ENCODE measurements around the gene RGS8.
"Not testable (repeated sequence)": the region's sequence is repeated elsewhere in the genome, so short reads cannot be mapped to it uniquely, and the experiment has no call there.

Gene RGS8

DNA sequence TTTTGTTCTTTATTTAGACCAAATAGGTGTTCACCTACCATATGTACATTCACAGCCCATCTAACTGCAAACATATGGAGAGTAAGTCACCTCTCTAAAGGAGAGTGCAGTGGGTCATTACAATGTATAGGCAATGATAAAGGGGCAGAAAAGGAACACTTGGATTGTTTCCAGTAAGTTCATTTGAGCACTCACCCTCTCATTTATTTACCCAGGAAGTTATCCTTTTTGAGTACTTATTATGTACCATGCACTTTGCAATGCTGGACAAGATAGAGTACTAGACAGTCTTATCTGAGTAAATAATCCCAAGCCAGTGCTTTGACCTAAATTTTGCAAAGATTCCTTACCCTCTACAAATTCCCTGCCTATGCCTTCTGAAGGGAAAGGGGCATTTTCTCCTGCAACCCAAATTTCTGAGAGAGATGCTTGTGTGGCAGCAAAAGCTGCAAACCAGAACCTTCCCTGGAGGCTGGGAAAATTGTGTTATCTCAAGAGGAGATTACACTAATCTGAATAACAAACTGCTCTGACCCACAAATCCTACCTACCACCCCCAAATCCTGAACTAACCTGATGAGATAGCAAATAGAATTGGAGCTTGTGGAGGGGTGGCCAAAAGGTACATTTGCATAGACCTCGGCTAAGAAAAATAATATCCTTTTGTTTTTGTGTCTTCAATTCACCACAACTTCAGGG is 18.6 kb upstream of the RGS8 start:
- no peak for DNase-seq (ENCODE audit: low read depth)

DNA sequence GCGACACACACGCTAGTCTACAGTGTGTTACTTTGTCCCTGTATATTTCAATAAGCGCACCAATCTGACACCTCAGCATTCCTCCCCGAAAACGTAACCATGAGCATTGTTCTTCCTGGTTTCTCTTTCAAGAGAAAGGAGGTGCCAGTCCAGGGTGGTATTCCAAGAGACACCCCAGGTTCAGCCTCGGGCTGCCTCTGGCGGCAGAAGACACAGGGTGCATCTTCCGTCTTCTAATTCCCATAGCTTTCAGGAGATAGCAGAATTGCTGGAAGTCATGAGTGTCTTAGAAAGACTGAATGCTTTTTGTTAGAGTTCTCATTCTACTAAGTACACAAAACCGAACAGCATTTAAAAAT is 15.9 kb upstream of the RGS8 start:
- DNase-seq (ENCODE audit: low read depth), result no peak

DNA sequence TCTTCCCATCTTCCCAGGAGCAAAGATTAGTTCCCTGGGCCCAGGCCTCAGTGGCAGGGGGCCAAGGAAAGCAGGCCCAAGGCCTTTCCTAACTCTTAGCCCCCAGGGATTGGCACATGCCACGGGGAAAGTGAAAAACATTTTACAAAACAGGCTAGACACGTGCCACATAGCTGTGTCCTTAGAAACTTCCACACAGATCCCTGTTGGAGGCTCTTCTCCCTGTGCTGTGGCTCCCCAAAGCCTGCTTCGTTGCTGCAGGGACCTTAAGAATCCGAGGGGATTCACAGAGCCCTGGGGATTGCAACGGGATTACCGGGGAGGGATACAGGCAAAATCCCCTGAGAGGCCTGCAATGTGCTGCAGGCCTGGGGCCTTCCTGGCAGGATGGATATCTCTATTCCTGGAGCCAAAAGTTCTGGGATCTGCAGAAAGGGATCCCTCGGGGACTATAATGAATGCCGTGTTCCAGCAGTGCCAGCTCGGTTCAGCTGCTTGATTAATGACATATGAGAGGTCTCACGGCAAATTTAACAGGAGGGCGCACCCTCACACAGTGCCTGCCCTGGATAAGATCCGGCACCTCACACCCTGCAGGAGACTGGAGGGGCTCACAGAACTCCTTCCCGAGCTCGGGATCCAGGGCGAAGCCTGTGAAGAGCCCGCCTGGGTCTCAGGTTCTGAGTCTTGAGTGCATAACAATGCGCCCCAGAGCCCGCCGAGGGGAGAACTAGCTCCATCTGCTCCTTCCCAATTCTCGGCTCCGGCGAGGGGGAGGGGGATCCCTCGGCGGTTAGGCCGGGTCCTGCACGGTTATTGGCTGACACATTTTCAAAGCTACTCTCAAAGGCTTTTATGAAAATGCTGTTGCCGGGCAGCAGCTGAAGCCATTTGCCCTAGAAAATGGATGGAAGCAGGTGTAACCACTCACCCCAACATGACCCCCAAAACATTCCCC is 15.3 kb upstream of the RGS8 start:
- DNase-seq (ENCODE audit: low read depth), result no peak

DNA sequence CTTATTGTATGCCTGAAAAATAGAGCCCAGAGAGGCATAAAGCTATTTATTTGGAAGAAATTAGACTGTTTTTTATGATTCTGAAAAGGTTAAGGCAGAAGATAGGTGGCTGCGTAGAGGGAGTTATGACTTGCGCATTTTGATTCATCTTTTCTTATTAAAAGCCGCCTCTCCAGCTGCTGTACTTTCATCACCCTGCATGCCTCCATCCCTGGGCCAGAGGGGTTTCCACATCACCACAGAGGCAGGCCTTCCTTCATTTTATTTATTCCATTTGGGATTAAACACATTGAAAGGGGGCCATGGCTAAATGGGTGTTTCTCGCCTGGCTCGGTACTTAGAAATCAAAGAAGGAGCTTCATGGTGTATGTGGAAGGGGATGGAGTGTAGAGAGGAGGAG is 14.6 kb upstream of the RGS8 start:
- no peak for DNase-seq (ENCODE audit: low read depth)

DNA sequence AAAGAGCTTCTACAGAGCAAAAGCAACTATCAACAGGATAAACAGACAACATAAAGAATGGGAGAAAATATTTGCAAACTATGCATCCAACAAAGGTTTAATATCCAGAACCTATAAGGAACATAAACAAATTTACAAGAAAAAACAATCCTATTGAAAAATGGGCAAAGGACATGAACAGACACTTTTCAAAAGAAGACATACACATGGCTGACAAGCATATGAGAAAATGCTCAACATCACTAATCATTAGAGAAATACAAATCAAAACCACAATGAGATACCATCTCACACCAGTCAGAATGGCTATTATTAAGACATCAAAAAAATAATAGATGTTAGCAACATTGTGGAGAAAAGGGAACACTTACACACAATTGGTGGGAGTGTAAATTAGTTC is 8.8 kb upstream of the RGS8 start:
- DNase-seq (ENCODE audit: low read depth), result not testable (repeated sequence)

DNA sequence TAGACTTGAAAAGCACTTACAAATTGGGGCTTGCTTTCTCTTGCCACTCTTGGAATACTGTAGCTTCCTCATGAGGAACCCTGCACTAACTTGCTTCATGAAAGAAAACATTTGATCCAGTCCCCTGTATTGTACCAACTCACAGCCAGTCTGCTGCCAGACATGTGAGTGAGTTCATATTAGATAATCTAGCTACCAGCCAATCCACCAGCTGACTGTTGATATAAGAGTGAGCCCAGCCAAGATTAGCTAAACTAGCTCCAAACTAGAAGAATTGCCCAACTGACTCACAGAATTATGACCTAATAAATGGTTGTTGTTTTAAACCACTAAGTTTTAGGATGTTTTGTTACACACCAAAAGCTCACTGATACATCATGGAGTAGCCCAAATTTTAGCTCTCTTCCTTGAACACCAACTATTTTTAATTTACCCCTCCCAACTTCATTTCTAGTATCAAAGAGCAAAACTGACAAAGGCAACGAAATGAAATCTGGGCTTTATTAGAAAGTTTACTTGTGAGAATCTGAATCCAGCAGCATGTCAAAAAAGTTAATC is 6.6 kb upstream of the RGS8 start:
- no peak for DNase-seq (ENCODE audit: low read depth)

DNA sequence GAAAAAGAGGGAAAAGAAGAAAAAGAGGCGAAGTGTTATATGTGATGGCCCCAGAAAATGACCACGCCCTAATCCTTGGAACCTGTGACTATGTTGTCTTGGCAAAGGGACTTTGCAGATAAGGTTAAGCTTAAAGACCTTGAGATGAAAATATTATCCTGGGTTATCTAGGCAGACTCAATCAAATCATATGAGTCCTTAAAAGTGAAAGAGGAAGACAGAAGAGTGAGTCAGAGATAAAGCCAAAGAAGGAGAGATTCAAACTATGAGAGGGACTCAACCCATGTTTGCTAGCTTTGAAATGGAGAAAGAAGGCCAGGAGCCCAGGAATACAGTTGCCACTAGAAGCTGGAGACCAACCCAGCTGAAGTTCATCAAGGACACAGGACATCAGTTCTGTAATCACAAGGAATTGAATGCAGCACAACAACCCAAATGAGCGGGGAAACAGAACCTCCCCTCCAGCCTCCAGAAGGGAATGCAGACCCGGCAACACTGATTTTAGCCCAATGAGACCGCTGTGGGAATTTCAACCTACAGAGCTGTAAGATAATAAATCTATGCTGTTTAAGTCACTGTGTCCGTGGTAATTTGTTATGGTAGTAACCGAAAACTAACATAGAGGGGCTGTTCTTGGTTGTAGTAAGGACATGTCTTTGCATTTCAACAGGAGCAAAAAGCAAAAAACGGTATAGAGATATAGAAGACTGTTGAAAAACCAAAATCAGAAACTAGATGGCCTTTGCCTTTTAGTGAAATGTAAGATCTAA is 4.2 kb upstream of the RGS8 start:
- no peak for DNase-seq (ENCODE audit: low read depth)

DNA sequence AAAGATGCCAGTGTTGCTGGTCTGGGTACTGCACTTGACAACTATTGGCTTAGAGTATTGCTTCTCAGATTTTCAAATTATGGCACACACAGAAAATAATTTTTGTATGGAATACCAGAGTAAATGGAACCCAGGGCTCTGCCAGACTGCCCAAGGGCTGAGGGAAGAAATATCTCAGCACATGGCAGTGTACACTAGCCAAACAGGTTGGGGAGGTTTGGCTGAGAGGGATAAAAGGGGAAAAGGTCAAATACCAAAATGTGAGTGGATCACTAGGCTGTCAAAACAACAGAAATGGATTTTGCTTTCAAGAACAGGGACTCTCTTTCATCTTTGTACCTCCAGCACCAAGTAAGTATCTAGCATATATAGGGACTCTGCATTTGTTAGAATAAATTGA is 3.0 kb upstream of the RGS8 start:
- no peak for DNase-seq (ENCODE audit: low read depth)

DNA sequence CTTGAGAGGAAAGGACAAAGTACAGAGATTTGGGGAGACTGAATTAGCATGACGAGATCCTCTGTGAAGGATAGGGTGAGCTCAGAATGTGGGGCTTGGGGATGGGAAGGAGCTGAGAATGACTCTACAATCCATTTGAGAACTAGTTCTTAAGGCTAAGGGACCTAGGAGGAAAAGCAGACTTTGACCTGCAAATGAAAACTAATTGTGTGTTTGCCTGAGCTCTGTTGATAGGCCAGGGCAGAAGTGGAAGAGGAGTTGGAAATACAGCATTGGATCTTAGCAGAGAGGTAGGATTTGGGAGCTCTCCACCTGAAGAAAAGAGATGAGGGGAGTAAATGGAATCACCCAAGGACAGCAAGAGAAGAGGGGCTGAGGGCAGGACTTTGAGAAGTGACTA is 2.1 kb upstream of the RGS8 start:
- DNase-seq (ENCODE audit: low read depth), result no peak

DNA sequence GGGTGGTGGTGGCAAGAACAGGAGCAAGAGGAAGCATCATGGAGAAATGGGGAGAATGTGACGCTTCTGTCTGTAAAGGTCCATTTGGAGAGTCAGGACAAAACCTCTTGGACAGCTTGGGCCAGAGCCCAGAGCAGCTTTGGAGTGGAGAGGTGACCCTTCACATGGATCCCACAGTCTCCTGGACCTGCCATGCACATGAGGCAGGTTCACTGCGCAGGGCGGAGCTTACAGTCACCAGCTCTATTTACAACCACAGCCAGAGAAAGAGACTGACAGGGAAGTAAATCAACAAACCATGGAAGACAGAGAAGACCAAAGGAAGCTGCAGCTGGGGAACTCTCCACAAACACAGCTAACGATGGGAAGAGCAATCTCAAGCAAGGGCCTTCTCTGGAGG is 828 bp upstream of the RGS8 start:
- no peak for DNase-seq (ENCODE audit: low read depth)

DNA sequence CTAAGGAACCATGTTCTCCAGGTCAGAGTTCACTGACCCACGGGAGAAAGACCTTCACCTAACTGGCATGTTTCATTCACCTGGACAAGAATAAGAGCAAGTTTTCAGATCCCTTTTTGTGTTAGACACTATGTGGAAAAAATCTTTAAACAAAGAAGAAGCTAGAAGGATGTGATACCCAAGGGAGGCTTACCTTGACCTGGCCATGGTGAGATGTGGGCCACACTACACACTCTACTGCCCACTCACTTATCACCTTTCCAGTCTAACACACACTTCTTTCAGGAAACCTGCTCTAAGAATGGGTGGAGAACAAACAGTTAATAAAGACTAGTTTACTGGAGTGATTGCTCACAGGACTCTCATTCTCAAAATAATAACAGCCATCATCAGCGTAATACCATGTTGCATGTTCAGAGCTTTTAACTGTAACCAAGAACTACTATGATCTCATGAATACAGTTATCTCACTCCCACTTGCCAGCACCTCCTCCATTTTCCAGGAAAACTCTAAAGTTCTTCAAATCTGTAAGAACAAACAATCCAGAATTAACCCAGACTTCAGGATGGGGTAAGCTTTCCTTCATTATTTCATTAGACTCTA is 1.4 kb downstream of the RGS8 start:
- no peak for DNase-seq (ENCODE audit: low read depth)

DNA sequence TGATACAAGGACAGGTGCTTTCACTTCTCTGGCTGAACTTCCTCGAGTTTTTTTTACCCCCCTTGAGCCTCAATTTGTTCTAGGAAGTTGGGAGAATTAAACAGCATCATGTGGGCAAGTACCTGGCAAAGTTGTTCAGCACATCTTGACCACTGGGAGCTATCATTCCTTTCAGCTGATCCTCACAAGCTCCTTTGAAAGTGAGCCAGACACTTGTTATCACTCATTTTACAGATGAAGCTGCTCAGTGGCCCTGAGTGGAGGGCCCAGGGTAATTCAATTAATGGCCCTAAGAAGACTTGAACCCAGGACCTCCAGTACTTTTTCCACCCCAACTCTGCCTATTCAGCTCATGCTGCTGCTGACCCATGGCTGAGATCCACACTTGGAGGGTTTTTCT is 2.0 kb downstream of the RGS8 start:
- no peak for DNase-seq (ENCODE audit: low read depth)

DNA sequence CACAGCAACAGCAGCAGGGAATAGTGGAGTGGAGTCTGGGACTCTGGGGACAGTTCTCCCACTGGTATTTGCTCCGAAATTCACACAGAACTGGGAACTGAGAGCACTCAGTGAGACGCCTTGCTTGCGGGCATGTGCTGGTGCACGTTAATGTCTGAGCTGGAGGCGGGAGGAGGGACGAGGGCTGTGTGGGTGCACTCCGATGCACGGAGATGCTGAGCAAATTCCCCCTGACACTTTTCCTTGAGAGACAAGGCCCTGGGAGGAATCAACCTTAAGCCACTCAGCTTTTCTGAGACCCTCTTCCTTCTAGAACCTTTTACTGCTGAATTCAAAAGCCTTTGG is 2.8 kb downstream of the RGS8 start:
- DNase-seq (ENCODE audit: low read depth), result no peak

DNA sequence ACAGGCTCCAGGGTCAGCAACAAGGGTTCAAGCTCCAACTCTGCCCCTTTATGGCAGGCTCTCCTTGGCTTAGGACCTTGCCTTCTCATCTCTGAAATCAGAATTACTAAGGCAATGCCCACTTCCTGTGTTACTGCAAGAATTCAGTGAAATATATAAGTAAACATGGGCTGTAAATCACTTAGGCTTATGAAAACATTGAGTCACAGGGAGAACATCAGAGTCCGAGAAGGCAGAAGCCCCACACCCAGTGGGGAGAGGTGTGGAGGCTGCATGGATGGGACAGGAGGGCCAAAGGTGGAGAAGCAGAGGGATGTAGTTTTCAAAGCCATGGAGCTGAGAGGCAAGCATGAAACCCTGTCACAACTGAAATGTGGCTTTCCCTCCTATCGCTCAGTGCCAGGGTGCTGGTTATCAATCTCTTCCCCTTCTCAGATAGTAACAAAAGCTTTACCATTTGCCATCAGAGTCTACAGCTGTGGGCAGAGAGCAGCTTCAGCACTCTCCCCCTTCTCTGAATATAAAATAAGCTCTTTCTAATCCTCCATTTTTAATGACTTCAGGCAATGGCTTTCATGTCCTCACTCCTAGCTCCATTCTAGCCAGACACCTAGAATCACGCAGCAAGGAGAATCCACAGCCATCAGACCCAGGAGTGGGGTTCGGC is 3.4 kb downstream of the RGS8 start:
- DNase-seq (ENCODE audit: low read depth), result no peak

DNA sequence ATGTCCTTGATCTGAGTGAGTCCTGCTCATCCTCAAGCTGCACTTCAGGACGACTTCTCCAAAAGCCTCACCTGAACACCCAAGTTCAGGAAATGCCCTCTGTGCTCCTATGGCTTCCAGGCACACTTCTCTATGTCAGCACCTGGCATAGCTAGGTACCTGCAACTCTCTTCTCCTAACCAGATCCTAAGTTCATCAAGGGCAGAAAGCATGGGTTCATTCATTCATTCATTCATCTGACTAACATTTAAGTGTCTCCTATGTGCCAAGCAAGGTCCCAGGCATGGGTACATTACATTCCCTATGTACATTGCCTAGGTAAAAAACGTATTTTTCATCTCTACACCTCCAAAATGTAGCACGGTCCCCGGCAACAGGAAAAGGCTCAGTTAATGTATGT is 4.0 kb downstream of the RGS8 start:
- DNase-seq (ENCODE audit: low read depth), result no peak

DNA sequence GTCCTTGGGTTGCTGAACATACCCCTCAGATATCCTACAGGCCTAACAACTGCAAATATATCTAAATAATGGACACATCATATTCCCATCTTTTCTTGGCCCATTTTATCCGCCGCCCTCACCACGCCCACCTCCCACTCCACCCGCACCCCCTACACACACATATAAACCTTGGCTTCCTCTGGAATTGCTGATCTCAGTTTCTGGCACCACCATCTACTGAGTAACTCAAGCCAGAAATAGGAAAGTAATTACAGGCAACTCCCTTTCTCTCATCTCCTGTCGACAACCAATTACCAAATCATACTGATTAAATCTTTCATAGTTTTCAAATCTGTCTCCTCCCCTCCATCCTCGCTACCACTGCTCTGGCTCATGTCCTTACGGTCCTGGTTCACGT is 4.7 kb downstream of the RGS8 start:
- no peak for DNase-seq (ENCODE audit: low read depth)

DNA sequence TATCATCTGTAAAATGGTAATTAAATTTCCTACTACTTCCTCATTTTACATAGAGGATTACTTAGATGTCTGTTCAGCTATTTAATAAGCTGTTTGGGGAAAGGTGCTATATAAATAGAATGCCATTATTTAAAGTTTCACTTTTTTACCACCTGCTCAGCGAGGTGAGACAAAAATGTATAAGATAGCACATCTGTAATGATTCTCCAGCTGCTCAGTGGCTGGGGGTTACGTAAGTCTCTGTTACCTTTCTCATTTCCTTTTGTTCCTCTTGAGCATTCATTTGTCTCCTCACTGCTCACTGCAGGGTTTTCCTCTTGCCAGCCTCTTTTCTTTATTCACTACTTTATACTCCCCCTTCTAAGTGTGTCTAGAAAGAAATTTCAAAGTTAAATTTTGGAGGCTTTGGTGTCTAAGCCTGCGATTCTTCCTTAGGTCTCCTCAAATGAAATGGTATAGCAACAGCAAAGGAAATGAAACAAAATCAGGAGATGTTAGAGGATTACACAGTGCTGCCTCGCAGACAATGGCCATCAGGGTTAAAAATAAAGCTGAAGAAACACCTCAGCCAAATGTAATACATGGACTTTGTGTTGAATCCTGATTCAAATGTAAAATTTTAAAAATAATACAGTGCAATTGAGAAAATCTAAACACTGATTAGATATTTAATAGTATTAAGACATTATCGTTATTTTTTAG is 6.8 kb downstream of the RGS8 start:
- DNase-seq (ENCODE audit: low read depth), result no peak

DNA sequence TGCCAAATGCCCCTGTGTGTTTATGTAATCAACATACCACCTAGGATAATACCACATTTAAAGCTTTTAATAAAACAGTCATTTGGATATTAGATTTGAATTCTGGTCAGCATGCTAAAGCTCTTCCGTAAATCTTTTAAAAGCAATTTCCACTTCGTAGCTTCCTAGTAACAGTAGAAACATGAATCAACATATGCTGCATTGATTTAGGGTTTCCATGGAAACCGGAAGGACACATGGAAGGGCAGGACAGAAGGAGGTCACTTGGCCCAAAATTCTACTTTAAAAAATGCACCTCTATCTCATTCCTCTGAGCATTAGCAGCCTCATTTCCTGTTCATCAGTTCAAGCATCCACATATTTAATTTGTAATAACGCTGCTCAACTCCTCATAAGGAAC is 8.1 kb downstream of the RGS8 start:
- DNase-seq (ENCODE audit: low read depth), result no peak

DNA sequence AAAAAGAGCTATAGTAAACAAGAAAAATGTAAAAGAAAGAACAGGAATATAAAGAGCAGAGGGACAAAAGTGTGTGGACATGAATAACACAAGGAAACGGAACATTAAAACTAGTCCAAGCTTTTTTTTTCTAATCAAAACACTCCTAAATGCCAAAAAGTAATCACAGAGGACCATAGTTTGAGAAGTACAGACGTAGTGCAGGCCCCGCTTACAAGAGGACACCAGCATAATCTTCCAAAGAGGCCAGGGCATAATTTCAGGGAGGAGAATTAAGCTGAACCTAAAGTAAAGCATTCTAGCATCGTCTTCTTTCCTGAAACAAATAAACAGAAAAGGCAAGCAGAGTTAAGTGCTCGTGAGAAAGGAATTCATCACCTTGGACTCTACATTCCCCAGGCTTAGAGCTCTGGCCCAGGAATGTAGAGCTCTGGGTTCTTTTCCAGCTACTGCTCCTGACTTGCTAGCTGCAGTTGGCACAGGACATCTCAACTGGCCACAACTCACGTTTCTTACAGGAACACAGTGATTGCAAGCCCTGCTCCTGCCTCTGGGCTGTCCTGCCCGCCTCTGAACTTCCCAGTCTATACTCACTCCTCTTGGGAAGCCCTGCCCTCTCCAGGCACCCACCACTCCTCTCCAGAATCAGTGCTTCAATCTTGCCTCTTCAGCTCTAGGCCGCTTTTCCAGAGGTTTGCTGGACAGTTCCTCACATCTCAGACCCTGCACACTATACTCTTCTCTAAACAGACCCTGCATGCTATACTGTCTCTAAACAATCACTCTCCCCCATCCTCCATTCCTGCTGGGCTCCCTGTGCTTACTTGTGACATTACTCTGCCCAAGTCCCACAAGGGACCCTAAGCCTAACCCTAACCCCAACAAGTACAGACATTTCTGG is 9.8 kb downstream of the RGS8 start:
- no peak for DNase-seq (ENCODE audit: low read depth)

DNA sequence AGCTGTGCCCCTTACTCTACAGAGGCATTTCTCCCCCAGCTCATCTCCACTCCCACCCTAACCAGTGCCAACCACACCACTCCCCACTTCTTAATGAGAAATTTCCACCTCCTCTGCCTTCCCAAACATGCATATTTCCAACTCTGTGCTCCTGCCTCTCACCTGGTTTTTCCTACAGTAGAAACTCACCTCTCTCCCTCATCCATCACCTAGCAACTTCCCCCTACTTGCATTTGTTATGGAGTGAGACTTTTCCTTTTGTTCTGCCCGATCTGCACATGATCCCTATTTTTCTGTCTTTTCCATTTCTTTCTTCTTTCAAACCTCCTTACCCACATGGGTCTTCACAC is 11.9 kb downstream of the RGS8 start:
- DNase-seq (ENCODE audit: low read depth), result no peak

Data from T-helper 22 cell (primary cell).